Activated CD8-positive, alpha-beta memory T cell treated with anti-CD3 and anti-CD28 coated beads, Interleukin-2, amount 50 U/mL, for 4 hours (primary cell): ENCODE data around the gene KLHL28.

Experiments used
- DNase-seq: peaks from one replicate; pipeline ENCODE4 v3.0.0-alpha.2; 2020

The KLHL28 gene

GRCh38 chr14:44961554-44962333, at the start of gene KLHL28, which contains the start of gene TOGARAM1:
TSS of gene KLHL28 (minus strand) at chr14:44961947. CDS start at chr14:44945928, 16,019 bp downstream.
TSS of gene TOGARAM1 (plus strand) at chr14:44962190. CDS start at chr14:44962422, 232 bp downstream.
- DNase-seq, result peak; percentile 96

DNA sequence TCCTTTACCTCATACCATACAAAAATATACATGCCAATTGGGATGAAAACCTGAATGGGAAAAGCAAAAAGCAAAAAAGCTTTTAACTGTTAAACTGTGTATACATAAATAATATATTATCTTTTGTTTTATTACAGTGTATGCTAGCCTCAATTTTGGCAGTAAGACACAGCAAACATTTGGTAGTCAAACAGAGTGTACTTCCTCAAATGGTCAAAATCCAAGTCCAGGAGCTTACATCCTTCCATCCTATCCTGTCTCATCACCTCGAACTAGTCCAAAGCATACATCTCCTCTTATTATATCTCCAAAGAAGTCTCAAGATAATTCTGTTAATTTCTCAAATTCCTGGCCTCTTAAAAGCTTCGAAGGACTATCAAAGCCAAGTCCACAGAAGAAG, 42.2 kb upstream of the KLHL28 start:
- no peak for DNase-seq

- no peak for DNase-seq
Measured at GRCh38 chr14:44995770-44996294, 34.1 kb upstream of the KLHL28 start.

DNA sequence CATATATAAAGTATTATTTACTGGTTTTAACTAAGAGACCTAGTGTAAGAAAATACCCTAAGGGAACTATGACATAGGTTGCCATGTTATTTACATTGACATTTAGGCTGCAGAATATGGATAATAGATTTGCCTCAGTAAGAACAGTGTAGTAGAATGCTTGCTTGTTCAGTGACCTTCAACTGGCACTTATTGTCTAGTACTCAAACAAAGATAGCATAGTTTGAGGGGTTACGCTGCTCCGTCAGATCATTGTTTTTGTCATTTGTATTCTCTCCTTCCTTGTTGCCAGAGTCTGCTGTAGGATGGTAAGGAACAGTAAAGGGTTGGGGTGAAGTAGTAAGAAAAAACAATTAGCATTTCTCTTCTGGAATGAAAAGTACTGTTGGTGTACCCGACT, 33.4 kb upstream of the KLHL28 start:
- no peak for DNase-seq

DNA sequence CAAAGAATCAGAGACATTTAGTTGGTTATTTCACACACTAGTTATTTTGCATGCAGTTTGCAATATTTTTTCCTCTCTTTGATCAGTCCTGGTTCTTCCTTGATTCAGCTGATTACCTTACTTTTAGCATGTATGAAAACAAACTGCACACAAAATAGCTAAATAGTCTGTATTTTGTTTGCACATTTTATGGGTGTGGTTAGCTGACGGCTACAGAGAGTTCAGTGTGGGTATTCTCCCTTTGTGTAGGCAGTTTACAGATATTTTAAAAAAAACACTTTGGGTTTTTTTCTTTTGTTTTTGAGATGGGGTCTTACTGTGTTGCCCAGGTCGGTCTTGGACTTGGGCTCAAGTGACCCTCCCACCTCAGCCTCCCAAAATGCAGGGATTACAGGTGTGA, 28.8 kb upstream of the KLHL28 start:
- no peak for DNase-seq

- no peak for DNase-seq
Measured at GRCh38 chr14:44989497-44990440, 28.0 kb upstream of the KLHL28 start.

- no peak for DNase-seq
Measured at GRCh38 chr14:44988694-44989093, 26.9 kb upstream of the KLHL28 start.

DNA sequence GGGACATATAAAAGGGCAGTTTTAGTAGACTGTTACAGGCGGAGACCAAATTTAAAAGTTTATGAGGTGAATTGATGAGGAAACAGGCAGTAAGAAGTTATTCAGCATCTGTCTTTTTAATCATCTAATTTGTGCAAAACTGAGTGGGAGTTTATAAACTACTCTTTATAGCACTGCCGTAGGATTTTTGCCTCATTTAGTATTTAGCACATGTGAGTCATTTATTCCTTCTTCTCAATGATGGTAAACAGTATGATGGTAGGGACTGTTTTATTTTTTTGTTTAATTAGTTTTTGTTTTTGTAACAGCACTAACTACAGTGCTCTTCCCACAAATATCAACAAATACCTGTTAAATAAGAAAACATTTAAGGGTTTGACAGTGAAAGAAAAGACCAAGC, 20.8 kb upstream of the KLHL28 start:
- DNase-seq, result no peak

DNA sequence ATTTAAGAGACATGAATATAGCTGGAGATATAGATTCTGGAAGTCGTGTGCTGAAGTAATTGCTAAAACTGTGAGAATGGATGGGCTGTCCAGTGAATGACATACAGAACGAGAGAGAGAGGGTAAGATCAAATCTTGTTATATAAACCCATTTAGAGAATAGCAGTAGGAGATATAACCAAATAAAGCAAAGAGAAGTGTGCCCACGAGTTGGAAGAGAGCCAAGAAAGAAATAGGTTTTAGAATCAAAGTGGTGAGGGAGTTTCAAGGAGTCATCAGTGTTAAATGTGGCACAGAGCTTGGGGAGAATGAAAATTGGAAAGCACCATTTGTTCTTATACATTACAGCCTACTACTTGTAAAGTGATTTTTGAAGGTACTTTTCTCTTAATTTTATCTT, 19.5 kb upstream of the KLHL28 start:
- no peak for DNase-seq

- DNase-seq, result no peak
Measured at GRCh38 chr14:44979740-44980356, 18.1 kb upstream of the KLHL28 start.

DNA sequence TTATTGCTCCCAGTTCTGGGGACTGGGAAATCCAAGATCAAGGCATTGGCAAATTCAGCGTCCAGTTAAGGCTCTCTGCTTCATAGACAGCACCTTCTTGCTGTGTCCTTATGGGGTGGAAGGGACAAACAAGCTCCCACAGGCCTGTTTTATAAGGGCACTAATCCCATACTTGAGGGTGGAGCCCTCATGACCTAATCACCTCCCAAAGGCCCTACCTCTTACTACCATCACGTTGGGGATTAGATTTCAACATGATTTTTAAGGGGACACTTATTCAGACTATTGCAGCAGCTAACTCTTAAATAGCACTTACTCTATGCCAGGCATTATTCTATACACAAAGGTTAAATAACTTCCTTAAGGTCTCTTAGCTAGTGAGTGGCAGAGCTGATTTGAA, 17.5 kb upstream of the KLHL28 start:
- DNase-seq, result no peak

DNA sequence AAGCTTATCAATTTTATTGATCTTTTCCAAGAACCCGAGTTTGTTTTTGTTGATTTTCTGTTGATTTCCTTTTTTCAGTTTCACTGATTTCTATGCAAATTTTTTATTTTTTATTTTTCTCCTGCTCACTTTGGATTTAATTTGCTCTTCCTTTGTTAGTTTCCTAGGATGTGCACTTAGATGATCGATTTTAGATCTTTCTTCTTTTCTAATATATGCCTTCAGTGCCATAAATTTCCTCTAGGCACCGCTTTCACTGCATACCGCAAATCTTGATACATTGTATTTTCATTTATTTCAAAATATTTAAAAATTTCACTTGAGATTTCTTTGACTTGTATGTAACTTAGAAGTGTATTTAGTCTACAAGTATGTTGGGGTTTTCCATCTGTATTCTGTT, 9.7 kb upstream of the KLHL28 start:
- DNase-seq, result no peak

GRCh38 chr14:44970907-44971306, 9.2 kb upstream of the KLHL28 start:
- no peak for DNase-seq

GRCh38 chr14:44968714-44969113, 7.0 kb upstream of the KLHL28 start:
- no peak for DNase-seq

GRCh38 chr14:44966601-44967336, 5.0 kb upstream of the KLHL28 start:
- DNase-seq, result no peak

DNA sequence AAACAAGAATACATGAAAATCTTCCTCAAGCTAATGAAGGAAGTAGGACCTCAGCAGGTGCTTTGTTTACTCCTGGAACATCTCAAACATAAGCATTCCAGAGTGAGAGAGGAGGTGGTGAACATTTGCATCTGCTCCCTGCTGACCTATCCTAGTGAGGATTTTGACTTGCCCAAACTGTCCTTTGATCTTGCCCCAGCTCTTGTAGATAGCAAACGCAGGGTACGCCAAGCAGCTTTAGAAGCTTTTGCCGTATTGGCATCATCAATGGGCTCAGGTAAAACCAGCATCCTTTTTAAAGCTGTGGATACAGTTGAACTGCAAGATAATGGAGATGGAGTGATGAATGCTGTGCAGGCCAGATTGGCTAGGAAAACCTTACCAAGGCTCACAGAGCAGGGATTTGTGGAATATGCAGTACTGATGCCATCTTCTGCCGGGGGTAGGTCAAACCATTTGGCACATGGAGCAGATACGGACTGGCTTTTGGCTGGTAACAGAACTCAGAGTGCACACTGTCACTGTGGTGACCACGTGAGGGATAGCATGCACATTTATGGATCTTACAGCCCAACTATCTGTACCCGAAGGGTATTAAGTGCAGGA, 2.1 kb upstream of the KLHL28 start:
- no peak for DNase-seq

GRCh38 chr14:44963044-44963528, 1.3 kb upstream of the KLHL28 start:
- no peak for DNase-seq

DNA sequence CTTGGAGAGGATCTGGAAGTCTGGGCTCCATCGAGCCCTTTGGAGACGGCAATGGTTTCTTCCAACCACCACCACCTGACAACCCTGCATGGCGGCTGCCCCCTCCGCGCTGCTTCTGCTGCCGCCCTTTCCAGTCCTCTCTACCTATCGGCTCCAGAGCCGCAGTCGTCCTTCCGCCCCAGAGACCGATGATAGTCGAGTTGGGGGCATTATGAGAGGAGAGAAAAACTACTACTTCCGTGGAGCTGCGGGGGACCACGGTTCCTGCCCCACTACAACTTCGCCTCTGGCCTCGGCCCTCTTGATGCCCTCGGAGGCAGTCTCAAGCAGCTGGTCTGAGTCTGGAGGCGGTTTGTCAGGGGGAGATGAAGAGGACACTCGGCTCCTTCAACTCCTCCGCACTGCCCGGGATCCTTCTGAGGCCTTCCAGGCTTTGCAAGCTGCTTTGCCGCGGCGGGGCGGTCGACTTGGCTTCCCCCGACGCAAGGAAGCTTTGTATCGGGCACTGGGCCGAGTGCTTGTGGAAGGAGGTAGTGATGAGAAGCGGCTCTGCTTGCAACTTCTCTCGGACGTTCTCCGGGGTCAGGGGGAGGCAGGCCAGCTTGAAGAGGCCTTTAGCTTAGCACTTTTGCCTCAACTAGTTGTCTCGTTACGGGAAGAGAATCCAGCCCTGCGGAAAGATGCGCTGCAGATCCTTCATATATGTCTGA, 742 bp upstream of the KLHL28 start:
- DNase-seq, result peak; percentile 37

GRCh38 chr14:44961151-44961553, 595 bp downstream of the KLHL28 start:
- peak; percentile 53 for DNase-seq

GRCh38 chr14:44960646-44961045, 1.1 kb downstream of the KLHL28 start:
- DNase-seq, result no peak

DNA sequence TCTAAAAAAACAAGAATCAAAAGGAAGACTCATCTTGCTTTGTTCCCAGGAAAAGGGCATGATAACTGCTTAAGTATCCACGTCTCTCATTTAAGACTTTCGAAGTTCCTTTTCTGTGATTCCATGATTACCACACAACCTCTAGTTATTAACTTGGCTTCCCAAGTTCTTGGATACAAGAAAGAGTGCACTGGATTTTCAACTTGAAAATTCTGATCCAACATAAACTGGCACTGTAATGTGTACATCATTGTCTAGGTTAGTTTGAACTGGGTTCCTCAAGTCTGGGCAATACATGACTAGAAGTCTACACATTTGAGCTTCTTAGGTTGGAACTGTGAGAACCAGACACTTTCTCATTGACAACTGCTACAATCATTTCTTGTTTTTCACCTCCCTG, 1.6 kb downstream of the KLHL28 start:
- no peak for DNase-seq
